GM23248 (cell line): ENCODE data around the gene HNMT.

ENCODE experiments used
- EZH2 ChIP-seq: fragments of 200-600 bp; sonication (generic); IDR thresholded peaks from 2 replicates; pipeline ENCODE4 v1.6.1; 2018; ENCODE audit warnings: antibody characterized with exemption, mild to moderate bottlenecking; ENCODE audit not compliant: insufficient read depth, poor library complexity, severe bottlenecking
- EZH2phosphoT487 ChIP-seq: fragments of 200-600 bp; sonication (generic); IDR thresholded peaks from 2 replicates; pipeline ENCODE4 v1.6.1; 2018; ENCODE audit warnings: antibody characterized with exemption, moderate library complexity, mild to moderate bottlenecking, low read depth; ENCODE audit not compliant: insufficient read depth

- TF ChIP-seq EZH2: no peak
- TF ChIP-seq EZH2phosphoT487: no peak
Measured at GRCh38 chr2:137991078-137991477, 26.8 kb downstream of the HNMT start.
